Activated CD8-positive, alpha-beta memory T cell treated with anti-CD3 and anti-CD28 coated beads, Interleukin-2, amount 50 U/mL, for 1 hour (primary cell): ENCODE measurements around the gene C4B.

Experiments used
- DNase-seq: peaks from one replicate; pipeline ENCODE4 v3.0.0-alpha.2; 2020; ENCODE audit errors: extremely low read depth

The C4B gene

GRCh38 chr6:32081168-32081990 is 66.8 kb downstream of the C4B start:
- DNase-seq: no peak

GRCh38 chr6:32082478-32082877 is 67.9 kb downstream of the C4B start:
- no peak for DNase-seq

- DNase-seq: no peak
Measured at GRCh38 chr6:32082935-32083334, 68.3 kb downstream of the C4B start.

- no peak for DNase-seq
Measured at GRCh38 chr6:32083812-32084768, 69.5 kb downstream of the C4B start.

GRCh38 chr6:32084780-32085179 is 70.2 kb downstream of the C4B start:
- no peak for DNase-seq
